Measurements from ENCODE around the gene SLC13A3. TPM values are rescaled to one million over a fixed set of nuclear protein-coding genes. Genes with fewer than 3 reads are reported as not detected.

The SLC13A3 gene
- total and polyA plus RNA-seq, 2 donors (not counting 3 experiments of a cell fraction or from before 2014, with no cell fraction given) = 0.11 to 0.40 TPM

DNA sequence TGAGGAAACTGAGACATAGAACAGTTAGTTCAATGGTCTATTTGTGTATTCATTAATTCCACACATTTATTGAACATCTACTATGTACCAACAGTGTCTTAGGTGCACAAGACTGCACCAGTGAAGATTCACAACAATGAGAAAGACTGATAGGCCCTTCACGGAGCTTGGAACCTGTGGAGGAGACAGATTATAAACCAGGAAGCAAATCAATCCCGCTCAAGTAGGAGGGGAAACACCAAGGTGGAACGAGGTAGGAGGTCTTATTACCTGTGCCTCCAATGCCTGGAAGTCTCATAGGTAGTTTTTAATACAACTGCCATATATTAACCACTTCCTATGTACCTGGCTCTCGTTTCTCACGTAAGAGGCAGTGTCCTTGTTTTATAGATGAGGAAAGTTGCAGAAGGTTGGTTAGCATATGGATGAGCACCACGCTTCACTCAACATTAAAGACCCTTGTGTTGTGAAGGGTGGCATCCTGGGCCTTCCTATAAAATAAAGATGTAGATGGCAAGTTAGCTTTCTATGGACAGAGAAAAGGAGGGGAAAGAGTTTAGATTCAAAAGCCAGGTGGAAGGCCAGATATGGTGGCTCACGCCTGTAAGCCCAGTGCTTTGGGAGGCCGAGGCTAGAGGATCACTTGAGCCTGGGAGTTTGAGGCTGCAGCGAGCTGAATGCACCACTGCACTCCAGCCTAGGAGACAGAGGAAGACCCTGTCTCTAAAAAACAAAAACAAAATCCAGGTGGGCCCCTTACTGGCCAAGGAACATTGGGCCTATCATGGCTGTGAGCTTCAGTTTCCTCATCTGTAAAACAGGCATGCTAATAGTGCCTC is 45.1 kb downstream of the SLC13A3 start:
- POLR2A ChIA-PET = no interaction called here

More for the DNA sequence above, 45.1 kb downstream of the SLC13A3 start:
- H3K9me1 ChIP-seq (replicated peaks; ENCODE audit: control insufficient read depth, extremely low read depth, insufficient read depth, low read length) = no peaks in the 10 kb centered on the region
- H3K9ac ChIP-seq (replicated peaks; ENCODE audit: extremely low read depth, insufficient read depth, low read length) = no peak overlapping the region
- no peaks in the 10 kb centered on the region for H3K4me1 ChIP-seq (ENCODE audit: control insufficient read depth, extremely low read depth, insufficient read depth, low read length)
- H2AFZ ChIP-seq (ENCODE audit: low read depth, low read length) = no peak overlapping the region
- dilution Hi-C loops (cut with MboI; ENCODE audit: extremely low pct_ligation_motif_present, low sequenced_read_pairs) = no loop called here
- H3K27ac ChIP-seq (ENCODE audit: insufficient read depth, low read depth, low read length) = no peak overlapping the region
- TF ChIP-seq, protein P1, sequence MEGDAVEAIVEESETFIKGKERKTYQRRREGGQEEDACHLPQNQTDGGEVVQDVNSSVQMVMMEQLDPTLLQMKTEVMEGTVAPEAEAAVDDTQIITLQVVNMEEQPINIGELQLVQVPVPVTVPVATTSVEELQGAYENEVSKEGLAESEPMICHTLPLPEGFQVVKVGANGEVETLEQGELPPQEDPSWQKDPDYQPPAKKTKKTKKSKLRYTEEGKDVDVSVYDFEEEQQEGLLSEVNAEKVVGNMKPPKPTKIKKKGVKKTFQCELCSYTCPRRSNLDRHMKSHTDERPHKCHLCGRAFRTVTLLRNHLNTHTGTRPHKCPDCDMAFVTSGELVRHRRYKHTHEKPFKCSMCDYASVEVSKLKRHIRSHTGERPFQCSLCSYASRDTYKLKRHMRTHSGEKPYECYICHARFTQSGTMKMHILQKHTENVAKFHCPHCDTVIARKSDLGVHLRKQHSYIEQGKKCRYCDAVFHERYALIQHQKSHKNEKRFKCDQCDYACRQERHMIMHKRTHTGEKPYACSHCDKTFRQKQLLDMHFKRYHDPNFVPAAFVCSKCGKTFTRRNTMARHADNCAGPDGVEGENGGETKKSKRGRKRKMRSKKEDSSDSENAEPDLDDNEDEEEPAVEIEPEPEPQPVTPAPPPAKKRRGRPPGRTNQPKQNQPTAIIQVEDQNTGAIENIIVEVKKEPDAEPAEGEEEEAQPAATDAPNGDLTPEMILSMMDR (IDR thresholded peaks at IDR 0.05; ENCODE audit: extremely low read depth in 1 of 2, insufficient read depth in 1 of 2, low read depth in 1 of 2, low read length in 2 of 2) = no peak
- TF ChIP-seq FOS (IDR thresholded peaks at IDR 0.05; ENCODE audit: borderline replicate concordance, insufficient read depth, low read length) = no peak
- no peak for TF ChIP-seq JUN (IDR thresholded peaks at IDR 0.05; ENCODE audit: borderline replicate concordance, insufficient read depth, insufficient read length, low read depth)
- TF ChIP-seq EZH2 (IDR thresholded peaks at IDR 0.05; ENCODE audit: borderline replicate concordance, low read depth, low read length, severe bottlenecking) = no peak
- no peak for TF ChIP-seq GATA2 (IDR thresholded peaks at IDR 0.05; ENCODE audit: insufficient read depth, insufficient read length, low read depth, low read length)
- TF ChIP-seq POLR2AphosphoS5 (IDR thresholded peaks at IDR 0.05; ENCODE audit: insufficient read depth, low read depth, low read length) = no peak
- no peak for TF ChIP-seq POLR2A (IDR thresholded peaks at IDR 0.05; ENCODE audit: low read depth, low read length)
- TF ChIP-seq MYC (IDR thresholded peaks at IDR 0.05; ENCODE audit: low read depth, low read length) = no peak
- no peak for TF ChIP-seq MAX (IDR thresholded peaks at IDR 0.05; ENCODE audit: insufficient read depth, insufficient read length)
- FAIRE-seq (no peak), DNase-seq (ENCODE audit: low read depth, low spot score) (no peak)
- no TSS peak for BruUV-seq (replicated peaks)
- no peaks in the 10 kb centered on the region for H4K20me1 ChIP-seq (replicated peaks; ENCODE audit: control insufficient read depth, extremely low read depth, insufficient read depth, low read length)
- H3K79me2 ChIP-seq (ENCODE audit: control insufficient read depth, insufficient read depth, low read length) = no peaks in the 10 kb centered on the region
- no peaks in the 10 kb centered on the region for H3K9me3 ChIP-seq (replicated peaks; ENCODE audit: control insufficient read depth, insufficient read depth, low read length)
- H3K4me2 ChIP-seq (ENCODE audit: insufficient read depth, low read length) = no peak overlapping the region
- intact Hi-C loops (cut with micrococcal nuclease) = no loop called here
- no peak overlapping the region for H3K4me3 ChIP-seq (replicated peaks in 1 of 3; ENCODE audit: insufficient read depth in 1 of 3, low read depth in 1 of 3, low read length in 3 of 3)
- H3K27me3 ChIP-seq (ENCODE audit: control insufficient read depth in 2 of 2, insufficient read depth in 2 of 2, low read length in 2 of 2) = no peaks in the 10 kb centered on the region
- H3K36me3 ChIP-seq (ENCODE audit: control insufficient read depth in 2 of 2, extremely low read depth in 1 of 2, insufficient read depth in 2 of 2, low read length in 2 of 2) = no peaks in the 10 kb centered on the region
- CTCF ChIA-PET = no interaction called here
